Heart left ventricle (tissue), 13 donors: Measurements from ENCODE around the gene TLE1.

ENCODE experiments used
- POLR2A ChIP-seq, 2 donors: fragments of 450-650 bp; IDR thresholded peaks; one replicate each; pipeline ENCODE4 v1.6.1; 2017; ENCODE audit warnings: antibody characterized with exemption in 2 of 2, mild to moderate bottlenecking in 2 of 2, moderate library complexity in 2 of 2
- TF ChIP-seq, protein P1 (sequence below), 12 donors: fragments of 200-600 bp; sonication (generic) in 4 of 12; IDR thresholded peaks; one replicate each; pipeline versions ENCODE4 v1.5.0 to v1.8.0; 2018 to 2022; ENCODE audit warnings: antibody characterized with exemption in 12 of 12, mild to moderate bottlenecking in 5 of 12
- donor health status: ischemic (EF 13 %, LVEDD 7.1; RV severe dilation, severe dysfunction).
- donor health status: DM: no; HTN: yes; CAD: no.
- donor health status: DM: no; HTN: no; CAD: no.
- donor health status: ischemic (EF 25% LVEDD 6.9; RV normal size, moderate dysfunction).
- donor health status: ischemic (EF 25% LVEDD 5.7; RV mildly dilated, moderate dysfunction).
- donor health status: ischemic (EF 35%, LVEDD 5.7; RV mildly dilated, moderate dysfunction).
- donor health status: nonischemic (EF 11% LVEDD 7.7; RV severe dilation, severe dysfunction).
- donor health status: DM: yes; HTN: yes; CAD: no.
- donor health status: PGD.
- donor health status: ischemic (EF 29% LVEDD 5.4; RV normal size, mild dysfunction).
- donor health status: nonischemic (EF 23%, LVEDD 6.1; RV moderate dilation, normal function).

DNA sequence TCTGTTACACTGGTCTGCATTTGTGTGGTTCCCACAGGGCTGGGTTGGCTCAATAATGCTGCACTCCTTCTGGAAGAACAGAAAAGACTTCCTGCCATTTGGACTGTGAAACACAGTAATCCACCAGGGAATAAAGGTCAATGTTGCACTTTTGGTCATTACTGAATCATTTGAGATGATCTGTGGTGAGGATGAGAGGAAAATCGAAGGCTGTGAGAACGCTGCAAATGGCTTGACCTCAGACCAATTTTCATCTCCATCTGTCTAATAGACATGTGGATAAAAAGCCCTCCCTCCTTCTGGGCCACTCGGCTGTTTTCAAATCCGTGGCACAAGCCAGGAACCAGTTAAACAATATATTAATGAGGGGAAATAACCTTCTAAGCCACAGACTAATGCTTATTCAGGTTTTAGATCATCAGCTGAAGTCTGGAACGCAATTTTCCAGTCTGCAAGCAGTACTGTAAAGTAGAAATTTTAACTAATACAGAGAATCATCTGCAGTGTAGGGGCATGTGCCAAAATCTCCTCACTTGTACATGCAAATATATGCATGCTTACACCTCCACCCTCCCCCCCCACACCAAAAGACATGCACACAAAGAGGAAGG is 20.2 kb downstream of the TLE1 start:
- TF ChIP-seq, protein P1, sequence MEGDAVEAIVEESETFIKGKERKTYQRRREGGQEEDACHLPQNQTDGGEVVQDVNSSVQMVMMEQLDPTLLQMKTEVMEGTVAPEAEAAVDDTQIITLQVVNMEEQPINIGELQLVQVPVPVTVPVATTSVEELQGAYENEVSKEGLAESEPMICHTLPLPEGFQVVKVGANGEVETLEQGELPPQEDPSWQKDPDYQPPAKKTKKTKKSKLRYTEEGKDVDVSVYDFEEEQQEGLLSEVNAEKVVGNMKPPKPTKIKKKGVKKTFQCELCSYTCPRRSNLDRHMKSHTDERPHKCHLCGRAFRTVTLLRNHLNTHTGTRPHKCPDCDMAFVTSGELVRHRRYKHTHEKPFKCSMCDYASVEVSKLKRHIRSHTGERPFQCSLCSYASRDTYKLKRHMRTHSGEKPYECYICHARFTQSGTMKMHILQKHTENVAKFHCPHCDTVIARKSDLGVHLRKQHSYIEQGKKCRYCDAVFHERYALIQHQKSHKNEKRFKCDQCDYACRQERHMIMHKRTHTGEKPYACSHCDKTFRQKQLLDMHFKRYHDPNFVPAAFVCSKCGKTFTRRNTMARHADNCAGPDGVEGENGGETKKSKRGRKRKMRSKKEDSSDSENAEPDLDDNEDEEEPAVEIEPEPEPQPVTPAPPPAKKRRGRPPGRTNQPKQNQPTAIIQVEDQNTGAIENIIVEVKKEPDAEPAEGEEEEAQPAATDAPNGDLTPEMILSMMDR (IDR thresholded peaks at IDR 0.05), result no peak
- no peak for TF ChIP-seq POLR2A (IDR thresholded peaks at IDR 0.05)
